ENCODE measurements around the gene SPATA7.

The SPATA7 gene

DNA sequence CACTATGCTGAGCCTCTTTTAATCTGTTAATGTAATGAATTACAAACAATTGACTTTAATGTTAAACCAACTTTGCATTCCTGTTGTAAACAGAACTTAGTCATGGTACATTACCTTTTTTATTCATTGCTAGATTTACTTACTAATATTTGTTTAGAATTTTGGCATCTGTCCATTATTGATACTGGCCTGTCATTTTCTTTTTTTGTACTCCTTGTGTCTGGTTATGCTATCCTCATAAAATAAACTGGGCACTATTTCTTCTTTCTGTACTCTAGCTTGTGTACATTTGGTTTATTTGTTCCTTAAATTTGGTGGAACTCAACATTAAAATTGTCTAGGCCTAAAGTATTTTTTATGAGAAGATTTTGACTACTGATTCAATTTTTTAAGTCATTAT, 32.1 kb downstream of the SPATA7 start:
- no peak for DNase-seq (ENCODE audit: low read depth)

DNA sequence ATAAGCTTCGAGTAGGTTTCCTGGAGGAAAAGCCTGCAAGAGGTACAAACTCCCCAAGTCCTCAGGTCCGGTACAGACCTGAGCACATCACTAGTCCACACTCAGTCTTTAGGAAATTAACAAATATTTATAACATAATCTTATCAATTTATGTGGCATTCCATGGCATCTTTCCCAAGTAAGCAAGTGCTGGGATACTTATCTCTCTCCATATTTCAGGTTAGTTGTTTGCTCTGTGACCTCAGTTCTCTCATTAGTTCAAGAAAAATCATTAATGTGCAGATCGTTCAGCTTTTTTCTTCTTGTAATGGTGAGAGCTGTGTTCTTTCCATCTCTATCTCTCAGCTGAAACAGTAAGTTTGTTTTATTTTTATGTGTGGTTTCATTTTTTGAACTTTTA, 34.7 kb downstream of the SPATA7 start:
- DNase-seq (ENCODE audit: low read depth) = no peak

DNA sequence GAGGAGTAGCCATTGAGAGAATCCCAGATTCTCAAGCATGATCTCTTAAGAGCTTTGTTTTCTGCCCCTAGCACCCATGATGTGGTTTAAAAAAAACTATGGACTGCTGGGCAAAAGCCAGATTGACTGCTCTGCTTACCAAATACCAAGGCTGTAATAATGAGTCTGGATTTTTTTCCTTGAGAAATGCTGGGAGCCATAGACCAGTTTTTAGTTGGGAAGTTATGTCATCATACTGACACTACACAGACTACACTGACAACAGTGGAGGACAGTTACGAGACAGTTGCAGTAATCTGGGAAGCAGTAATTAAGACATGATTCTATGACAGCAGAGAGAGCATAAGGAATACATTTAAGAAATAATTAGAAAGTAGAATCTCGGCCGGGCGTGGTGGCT, 35.8 kb downstream of the SPATA7 start:
- no peak for DNase-seq (ENCODE audit: low read depth)

DNA sequence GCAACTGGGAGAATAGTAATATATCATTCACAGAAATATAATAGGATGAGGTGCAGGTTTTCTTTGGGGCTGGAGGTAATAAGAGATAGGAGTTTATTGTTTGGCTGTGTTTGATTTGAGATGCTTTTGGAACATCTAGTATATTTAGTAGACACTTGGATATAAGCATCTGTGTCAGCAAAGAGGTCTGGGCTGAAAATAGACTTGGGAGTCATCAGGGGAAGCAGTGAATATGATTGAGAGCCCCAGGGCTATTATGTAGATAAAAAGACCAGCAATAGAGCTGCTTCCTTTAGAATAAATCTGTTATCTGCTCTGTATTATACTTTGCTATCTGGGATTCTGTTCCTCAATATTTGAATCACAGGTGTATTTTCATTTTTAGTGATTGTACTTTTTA, 36.6 kb downstream of the SPATA7 start:
- no peak for DNase-seq (ENCODE audit: low read depth)

DNA sequence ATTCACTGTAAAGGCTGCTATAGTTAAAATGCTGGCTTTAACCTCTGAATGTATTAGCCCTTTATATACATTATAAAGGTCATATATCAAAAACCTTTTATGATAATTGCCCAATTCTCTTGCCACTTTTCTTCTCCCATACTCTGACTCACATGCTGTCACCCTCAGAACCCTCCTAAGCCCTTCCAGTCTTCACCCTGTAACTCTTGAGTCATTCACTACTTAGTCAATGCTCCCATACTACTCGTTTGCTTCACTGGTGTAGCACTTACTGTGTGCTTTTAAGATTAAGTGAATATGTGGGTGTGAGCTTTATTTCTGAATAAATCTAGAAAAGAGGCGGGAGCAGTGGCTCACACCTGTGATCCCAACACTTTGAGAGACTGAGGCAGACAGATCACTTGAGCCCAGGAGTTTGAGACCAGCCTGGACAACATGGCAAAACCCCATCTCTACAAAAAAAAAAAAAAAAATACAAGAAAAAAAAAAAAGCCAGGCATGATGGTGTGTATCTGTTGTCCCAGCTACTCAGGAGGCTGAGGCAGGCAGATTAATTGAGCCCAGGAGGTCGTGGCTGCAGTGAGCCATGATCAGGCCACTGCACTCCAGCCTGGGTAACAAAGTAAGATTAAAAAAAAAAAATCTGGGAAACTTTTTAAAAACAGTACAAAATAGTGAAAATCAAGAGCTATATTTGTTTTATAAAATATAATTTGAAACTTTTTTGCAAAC, 37.6 kb downstream of the SPATA7 start:
- no peak for DNase-seq (ENCODE audit: low read depth)

DNA sequence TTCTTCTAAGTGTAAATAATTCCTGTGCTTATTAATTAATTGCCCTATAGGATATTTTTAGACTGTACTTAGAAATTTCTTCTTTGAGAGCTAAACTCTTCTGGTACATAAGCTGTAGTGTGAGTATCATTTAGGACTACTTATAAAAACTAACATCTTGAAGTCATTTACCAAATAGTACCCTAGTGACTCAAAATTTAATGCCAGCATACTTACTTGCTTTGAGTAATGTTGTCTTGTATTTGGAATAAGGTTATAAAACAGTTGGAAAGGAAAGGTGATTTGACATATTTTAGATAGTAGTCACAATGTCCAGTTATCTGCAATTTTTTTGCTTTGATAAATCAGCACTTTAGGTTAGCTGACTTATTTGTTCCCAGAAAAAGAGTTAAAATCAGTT, 39.1 kb downstream of the SPATA7 start:
- DNase-seq (ENCODE audit: low read depth) = no peak

DNA sequence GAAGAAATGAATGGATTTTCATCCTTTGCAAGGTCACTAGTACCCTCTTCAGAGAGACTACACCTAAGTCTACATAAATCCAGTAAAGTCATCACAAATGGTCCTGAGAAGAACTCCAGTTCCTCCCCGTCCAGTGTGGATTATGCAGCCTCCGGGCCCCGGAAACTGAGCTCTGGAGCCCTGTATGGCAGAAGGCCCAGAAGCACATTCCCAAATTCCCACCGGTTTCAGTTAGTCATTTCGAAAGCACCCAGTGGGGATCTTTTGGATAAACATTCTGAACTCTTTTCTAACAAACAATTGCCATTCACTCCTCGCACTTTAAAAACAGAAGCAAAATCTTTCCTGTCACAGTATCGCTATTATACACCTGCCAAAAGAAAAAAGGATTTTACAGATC, 40.8 kb downstream of the SPATA7 start:
- DNase-seq (ENCODE audit: low read depth) = no peak

DNA sequence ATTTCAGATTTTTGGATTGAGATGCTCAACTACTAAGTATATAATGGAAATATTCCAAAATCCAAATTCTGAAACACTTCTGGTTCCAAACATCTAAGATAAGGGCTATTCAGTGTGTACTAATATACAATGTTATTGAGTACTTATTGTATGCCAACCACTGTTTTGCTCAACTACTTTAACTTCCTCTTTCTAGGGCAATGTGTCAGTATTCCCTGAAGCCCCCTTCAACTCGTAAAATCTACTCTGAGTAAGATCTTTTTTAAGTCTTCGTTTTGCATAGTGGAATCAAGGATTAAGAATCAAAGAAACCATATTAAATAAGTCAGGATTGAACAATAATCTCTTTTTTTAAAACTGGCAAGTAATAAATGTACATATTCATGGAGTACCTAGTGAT, 45.5 kb downstream of the SPATA7 start:
- DNase-seq (ENCODE audit: low read depth) = no peak

DNA sequence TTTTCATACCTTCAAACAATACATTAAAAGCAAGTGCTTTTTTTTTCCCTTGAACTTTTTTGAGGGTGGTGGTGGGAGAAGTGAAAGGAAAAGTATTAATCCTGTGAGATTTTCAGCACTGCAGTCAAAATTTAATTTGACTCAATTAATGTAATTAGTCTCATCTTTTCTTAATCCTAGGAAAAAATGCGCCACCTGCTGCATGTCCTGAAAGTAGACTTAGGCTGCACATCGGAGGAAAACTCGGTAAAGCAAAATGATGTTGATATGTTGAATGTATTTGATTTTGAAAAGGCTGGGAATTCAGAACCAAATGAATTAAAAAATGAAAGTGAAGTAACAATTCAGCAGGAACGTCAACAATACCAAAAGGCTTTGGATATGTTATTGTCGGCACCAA, 52.2 kb downstream of the SPATA7 start:
- DNase-seq (ENCODE audit: low read depth) = no peak

DNA sequence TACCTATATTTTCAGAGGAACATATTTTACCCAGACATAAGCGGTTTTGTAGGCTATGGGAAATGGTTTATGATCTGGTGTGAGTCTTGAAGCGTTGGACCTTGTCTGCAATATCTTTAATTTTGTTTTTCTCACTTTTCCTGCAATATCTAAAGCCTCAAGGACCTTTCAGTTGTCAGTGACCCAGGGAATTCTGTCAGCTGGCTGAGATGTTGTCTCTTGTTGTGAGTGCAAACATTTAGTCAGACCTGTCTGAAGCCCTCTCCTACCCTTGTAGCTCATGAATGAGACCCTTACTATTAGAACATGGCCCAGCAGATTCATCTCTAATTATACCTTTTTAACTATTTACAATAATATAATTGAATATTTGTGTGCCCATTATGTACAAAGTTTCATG, 53.6 kb downstream of the SPATA7 start:
- DNase-seq (ENCODE audit: low read depth) = no peak

DNA sequence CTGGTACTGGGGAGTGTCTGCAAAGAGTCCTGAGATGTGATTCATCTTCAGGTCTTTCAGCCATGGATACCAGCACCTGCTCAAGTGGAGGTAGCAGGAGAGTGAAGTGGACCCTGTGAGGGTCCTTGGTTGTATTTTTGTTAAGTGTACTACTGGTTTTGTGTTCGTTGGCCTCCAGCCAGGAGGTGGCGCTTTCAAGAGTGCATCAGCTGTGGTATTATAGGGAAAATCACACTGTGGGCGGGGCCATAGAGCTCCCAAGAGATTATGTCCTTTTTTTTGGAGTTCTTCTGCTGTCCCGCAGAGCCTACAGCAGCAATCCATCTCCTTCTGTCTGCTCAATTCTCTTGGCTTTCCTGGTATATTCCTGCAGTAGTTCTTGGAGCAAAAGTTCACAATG, 66.8 kb downstream of the SPATA7 start:
- no peak for DNase-seq (ENCODE audit: low read depth)

DNA sequence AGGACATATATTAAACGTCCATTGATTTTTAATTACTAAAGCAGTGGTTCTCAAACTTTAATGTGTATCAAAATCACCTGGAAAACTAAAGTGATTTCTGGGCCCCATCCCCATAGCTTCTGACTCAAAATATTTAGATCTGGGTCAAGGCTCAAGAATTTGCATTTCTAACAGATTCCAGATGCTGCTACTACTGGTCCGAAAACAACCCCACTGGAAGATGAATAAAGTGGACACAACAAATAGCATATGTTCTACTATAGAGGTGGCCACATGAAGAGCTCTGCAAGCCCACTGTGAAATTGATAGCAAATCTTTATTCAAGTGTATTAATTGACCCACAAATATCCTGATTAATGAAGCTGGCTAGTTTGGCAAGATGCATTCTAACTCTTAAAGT, 69.4 kb downstream of the SPATA7 start:
- no peak for DNase-seq (ENCODE audit: low read depth)

DNA sequence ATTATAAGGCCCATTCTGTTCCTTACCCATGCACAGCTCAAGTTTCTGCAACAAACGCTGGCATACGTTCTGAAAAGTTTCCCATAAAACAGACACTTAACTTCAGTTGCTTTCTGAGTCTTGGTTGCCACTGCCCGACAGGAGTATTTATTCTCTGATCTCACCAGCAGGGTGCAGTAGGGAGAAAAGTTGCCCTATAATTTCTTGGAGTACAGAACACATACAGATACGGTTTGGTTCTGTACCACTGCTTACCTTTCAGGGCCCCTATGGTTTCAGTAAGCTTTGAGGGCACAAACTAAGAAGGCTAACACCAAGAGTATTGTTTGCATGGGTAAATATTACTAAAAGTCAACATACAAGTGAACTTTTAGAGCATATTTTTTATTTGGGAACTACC, 77.9 kb downstream of the SPATA7 start:
- no peak for DNase-seq (ENCODE audit: low read depth)

DNA sequence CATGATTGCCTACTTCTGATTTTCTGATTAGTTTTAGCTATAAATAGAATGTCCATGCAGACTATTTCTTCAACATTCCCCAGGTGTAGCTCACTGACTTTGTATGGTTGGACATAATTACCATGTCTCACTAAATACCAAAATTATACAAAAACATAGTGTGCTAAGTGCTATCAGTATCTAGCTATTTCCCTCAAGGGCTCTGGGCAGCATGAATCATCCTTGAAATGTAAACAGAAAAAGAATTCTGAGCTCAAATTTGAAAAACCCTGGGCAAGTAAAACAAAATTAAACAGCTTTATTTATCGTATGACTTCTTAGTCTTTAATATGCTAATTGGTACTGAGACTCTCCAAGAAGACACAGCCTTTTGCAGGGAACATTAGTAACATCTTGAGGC, 82.9 kb downstream of the SPATA7 start:
- no peak for DNase-seq (ENCODE audit: low read depth)

DNA sequence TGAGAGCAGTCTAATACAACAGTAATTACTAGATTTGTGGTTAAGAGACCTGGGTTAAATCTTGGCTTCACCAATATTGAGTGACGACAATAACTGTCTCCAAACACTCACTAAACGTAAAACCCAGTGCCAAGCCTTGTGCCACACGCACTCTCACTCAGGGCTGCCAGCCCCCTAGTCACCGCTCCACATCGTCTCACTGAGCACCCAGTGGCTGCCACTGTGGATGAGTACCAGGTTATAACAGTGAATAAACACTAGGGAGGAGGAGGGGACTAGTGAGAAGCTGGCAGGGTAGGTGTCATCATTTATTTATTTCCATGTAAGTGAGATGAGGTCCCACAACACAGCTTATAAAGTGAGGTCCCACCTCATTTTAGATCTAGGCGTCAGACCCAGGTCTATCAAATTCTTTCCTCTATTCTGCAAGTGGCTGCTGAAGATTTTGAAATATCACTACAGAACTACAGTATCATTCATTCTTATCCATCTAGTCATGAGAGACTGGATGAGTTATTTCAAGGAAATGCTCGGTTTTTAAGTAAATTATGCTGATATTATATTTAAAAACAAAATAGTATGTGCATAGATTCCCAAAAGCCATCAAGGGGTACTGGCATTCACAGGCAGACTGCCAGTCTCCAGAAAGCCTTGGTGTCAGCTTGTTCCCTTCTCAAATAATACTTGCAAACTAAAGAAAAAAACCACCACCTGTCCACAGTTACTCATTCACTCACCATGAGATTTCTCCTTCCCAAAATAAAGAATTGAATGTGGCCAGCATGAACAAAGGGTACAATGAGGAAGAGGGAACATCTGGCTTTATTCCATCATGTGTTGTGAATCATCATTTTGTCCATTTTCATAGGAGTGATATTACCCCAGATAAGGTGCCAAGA, 85.3 kb downstream of the SPATA7 start:
- DNase-seq (ENCODE audit: low read depth) = no peak

DNA sequence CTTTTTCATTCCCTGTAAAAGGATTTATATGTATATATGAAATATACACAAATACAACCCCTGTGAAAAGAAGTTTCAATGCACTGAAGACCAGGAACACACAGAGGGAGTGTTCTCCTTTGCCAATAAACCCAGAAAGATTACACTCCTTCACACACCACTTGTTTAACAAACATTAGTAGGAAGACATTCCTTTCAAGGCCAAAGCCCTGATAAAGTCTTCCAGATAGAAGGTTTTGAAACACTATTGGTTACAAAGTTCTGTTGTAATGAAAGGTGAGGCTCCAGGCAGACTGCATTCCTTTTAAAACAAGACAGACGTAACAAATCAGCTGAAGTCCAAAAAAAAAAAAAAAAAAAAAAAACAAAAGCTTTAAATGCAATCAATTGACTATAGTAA, 88.3 kb downstream of the SPATA7 start:
- no peak for DNase-seq (ENCODE audit: low read depth)

DNA sequence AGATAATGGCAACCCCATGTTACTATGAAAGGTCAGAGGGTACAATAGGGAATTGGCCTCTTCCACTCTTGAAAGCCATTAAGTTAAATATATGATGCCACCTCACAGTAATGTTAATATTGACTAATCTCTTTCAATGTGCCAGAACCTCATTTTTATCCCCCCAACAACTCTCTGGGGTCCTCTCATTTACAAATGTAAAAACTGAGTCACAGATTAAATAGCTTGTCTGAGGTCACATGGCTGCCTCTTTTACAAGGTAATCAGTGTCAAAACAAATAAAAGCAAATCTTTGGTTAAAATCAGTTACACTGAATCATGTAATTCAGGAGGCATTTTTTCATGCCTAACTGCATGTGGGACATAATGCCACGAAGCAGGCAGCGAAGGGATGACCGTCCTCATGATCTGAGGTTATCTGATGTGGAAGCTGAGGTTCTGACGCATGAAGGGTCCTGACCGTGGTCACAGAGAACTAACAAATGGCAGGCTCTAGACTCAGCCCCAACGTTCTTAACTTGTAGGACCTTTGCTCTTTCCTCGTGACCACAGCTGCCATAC, 90.8 kb downstream of the SPATA7 start:
- no peak for DNase-seq (ENCODE audit: low read depth)

DNA sequence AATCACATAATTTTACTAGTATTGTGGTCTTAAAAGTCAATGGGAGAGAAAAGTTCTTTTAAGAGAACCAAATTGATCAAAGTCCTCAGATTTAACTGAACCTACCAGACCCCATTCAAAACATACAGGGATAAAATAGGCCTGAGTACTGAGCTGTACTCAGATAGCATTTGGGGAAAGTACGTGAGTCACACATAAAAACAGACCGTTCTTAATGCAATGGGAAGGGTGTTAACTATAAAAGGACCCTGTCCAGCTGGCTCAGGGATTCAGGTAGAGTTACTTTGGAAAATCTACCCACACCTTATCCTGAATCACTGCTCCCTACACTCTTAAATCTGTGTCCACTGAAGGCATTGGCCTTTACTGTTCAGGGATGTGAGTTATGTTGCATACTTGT, 91.4 kb downstream of the SPATA7 start:
- no peak for DNase-seq (ENCODE audit: low read depth)

DNA sequence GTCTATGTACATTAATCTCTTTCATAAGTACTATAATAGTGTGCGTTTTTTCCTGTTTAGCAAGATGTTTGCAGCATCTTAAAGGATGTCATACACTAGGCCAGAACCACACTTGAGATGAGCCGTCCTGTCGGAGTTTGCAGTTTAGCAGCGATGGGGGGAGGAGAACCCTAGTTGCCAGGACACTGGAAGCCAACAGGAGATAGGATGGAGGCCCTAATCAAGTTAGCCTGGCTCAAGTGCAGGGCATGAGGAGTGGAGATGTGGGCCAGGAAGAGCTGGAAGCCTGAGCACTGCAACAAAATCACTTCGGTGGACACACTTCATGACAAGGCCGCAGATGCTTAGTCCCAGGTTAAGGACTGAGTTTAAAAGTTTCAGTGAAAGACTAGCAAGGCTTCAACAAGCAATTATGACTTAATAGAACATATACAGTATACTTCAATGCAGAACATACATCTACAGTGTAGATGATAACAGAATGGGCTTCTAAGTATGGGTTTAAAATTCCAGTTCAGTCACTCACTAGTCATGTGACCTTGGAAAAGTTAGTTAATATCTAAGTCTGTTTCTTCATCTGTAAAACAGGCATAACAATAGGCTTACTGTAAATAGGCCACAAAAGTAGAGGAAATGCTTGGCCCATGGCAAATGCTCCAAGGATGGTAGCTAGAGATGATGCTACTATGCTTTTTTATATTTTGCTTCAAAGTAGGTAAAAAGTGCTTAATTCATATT, 92.2 kb downstream of the SPATA7 start:
- DNase-seq (ENCODE audit: low read depth) = no peak

DNA sequence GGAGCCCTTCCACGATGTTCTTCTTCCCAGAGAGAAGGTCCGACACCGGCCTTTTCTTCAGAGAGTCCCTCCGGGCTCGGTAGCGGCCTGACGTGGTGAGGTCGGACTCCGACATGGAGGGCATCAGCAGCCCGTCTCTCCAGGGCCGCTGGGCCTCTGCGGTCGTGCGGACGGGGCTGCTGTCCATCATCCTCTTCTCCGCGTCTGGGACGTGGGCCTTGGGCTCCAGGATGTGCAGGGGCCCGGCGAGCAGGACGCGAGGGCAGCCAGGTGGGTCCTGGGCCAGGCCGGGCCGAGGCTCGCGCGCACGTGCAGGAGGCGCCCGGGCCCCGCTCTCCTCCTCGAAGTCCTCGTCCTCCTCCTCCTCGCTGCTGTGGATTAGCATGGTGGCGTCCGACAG, 93.5 kb downstream of the SPATA7 start:
- DNase-seq (ENCODE audit: low read depth) = no peak

DNA sequence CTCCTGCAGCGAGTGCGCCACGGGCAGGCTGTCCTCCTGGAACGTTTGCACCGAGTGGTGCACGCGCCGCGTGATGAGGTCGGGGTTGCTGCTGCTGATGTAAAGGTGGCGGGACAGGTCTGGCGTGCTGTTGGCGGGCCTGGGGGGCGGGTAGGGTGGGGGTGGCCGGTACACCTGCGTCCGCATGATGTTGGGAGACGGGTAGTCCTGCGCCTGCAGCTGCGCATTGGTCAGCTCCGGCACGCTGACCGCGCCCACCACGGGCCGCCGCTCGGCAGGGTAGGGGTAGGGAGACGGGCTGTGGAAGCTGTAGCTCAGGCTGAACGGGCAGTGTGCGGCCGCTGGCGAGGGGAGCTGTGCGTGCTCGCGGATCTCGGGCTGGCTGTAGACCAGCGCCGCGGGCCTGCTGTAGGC, 94.1 kb downstream of the SPATA7 start:
- DNase-seq (ENCODE audit: low read depth) = no peak

DNA sequence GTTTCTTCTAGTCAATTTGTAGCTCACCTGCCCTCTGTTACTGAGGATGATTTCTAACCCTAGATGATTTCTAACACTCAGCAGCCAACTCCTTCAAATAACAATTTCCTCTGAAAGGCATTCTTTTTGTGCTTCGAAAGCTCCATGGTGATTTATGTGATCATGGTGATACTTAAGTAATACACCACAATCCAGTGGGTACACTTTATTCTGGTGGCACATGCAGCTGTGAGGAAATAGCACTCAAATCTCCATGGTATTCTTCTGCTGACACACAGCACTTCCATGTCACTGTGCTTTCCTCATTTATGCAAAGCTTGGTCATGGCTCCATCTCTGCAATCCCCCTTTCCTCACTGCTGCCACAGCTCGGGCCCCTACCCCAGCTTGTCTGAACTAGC, 95.6 kb downstream of the SPATA7 start:
- DNase-seq (ENCODE audit: low read depth) = no peak

DNA sequence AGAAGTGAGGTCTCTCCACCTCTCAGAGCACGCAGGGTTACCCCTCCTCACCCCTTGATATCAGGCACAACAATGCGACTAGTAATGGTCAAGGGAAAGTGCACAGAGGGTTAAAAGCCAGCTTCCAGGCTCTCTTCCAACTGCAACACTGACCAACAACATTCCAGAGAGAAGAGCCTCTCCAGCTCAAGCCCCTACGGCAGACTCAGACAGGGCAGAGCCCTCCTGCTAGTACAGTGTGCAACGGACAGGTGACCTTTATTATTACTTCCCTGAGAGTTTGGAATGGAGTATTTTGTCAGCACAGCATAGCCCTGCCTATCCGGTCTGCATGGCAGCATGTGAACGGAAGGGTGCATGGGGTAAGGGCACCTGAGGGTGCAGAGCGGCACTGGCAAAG, 96.3 kb downstream of the SPATA7 start:
- no peak for DNase-seq (ENCODE audit: low read depth)
